Bone marrow (tissue), 2 donors: Measurements from ENCODE around the gene NTF4.

ENCODE experiments used
- DNase-seq, 2 donors: peaks; one replicate each; lab custom pipeline; 2025; lab: John Stamatoyannopoulos, UW

NTF4 gene, protein sequence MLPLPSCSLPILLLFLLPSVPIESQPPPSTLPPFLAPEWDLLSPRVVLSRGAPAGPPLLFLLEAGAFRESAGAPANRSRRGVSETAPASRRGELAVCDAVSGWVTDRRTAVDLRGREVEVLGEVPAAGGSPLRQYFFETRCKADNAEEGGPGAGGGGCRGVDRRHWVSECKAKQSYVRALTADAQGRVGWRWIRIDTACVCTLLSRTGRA

DNA sequence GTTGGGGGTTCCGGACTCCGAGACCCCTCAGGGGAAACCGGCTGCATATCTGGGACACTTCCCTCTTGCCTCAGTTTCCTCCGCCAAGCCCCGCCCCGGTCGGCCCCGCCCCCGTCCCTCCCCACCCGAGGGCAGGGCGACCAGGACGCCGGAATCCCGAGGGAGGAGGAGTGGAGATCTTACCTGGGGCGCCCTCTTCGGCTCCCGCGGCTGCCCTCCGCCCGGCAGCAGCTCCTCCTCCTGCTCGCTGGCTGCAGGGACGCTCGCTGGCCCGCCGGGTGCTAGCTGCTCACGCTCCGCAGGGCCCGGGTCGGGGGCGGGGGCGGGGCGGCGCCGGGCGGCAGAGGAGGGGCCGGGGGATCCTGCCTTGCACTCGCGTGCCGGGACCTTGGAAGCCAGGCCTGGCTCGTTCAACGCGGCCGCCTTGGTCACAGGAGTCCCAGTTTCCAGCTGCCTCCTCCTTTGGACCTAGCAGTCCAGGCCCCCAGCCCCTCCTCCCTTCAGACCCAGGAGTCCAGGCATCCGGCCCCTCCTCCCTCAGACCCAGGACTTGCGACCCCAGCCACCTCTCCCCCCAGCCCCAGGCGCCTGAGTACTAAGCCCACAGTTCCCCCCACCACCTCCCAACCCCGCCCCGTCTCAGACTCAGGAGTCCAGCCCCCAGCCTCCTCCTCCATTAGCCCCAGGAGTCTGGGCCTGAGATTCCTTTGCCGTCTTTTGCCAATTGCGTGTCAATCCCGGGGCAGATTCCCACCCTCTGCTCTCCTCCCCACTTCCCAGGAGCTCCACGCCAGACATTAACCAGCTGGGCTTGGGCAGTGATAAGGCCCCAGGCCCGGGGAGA, at the start of gene NTF4:
Gene NTF4, minus strand, starts transcription at position 51 of the 844 bp plus-strand sequence. CDS start 2,821 bp downstream, outside the sequence.
- DNase-seq: no peak

DNA sequence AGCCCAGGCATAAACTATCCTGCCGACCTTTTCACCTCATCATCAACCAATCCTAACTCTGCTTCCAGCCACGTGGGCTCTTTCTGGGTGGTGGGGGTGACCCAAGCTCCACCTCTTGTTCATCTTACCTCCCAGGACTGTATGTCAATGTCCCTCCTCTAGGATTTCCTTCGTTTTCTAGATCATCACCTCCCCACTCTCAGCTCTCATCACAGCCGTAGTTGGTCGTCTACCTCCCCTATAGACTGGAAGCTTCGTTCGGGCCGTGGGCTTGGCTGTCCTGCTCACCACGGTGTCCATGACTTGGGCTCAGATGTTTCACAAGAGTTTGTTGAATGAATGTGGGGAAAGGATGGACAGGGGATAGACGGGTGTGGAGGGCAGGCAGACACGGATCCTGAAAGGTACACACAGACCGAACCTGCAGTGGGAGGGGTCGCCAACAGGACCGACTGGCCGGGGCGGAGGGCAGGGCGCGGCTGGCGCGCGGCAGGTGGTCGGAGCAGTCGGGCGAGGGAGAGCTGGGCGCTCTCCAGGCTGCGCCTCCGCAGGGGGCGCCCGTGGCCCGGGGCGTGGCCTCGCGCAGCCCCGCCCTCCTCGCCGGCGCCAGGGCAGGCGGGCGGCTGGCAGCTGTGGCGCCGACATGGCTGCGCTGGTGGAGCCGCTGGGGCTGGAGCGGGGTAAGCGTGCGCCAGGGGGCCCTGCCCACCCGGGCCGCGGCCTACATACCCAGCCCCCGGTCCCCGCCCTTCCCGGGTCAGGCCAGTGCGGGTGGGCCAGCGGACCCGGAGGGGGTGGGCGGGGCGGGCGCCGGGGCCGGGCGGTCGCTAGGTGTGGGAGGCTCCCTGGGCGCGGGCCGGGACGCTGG, 49.4 kb upstream of the NTF4 start, which contains the start of gene LIN7B:
Gene LIN7B, plus strand, starts transcription at position 609 of the 868 bp plus-strand sequence. Its CDS starts 35 bp downstream, at position 644.
- peak; percentile 28 to 38 for DNase-seq

DNA sequence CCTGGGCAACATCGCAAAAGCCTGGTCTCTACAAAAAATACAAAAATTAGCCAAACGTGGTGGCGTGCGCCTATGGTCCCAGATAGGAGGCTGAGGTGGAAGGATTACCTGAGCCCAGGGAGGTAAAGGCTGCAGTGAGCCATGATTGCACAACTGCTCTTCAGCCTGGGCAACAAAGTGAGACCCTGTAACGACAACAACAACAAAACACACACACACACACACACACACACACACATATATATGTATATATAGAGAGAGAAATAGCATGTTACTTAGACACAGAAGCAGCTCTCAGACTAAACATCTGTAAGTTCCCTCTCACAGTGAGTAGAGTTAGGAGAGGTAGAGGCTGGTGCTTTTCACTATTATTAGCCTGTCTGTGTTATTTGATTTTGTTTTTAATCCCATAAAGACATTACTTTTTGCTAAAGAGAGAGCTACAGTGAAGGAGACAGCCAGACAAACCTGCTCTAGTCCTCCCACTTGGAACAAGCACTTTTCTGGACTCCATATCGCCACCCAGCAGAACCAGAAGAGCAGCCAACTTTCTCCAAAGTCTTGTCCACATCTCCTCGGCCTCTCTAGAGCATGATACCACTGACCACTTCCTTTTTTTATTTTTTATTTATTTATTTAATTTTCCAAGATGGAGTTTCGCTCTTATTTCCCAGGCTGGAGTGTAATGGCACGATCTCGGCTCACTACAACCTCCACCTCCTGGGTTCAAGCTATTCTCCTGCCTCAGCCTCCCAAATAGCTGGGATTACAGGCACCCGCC, 46.8 kb upstream of the NTF4 start:
- DNase-seq: no peak

DNA sequence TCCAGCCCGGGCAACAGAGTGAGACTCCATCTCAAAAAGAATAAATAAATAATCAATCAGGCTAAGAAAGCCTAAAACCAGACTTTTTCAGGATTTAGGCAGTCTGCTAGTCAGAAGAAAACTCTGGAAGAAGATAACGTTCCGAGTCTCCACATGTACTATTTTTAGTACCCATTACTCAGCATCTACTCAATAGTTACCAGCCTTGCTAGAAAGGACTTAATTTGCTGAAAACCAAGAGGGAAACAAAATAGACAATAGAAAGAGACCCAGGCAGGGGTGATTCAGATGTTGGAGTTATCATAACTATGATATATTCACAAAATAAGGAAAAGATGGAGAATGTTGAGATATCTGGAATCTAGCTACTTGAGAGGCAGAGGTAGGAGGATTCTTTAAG, 45.9 kb upstream of the NTF4 start:
- DNase-seq: no peak

DNA sequence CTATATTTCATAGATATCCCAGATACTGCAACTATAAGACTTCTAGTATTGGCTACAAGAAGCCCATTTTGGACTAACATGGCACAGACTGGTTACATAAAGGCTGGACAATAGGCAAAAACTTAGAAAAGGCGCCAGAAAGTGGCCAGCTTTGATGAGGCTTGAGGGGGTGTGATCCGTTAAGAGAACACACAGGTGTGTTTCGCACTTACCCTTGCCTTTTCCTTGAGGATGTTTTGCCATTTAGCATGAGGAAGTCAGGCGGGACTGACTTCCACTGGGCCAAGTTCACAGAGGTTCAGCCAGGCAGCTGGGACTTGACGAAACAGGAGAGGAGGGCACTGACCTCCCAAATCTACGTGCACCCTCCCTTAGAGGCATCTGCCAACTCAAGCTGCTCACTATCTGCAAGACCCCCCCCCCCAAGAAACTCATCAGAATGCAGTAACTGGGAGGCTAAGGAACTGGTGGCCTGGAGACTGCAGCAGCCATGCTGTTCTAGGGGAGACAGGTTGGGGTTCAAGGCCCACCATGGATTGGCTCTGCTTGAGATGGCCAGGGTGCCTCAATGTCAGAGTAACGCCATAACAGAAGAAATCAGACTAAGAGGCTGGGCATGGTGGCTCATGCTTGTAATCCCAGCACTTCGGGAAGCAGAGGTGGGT, 45.1 kb upstream of the NTF4 start:
- no peak for DNase-seq

DNA sequence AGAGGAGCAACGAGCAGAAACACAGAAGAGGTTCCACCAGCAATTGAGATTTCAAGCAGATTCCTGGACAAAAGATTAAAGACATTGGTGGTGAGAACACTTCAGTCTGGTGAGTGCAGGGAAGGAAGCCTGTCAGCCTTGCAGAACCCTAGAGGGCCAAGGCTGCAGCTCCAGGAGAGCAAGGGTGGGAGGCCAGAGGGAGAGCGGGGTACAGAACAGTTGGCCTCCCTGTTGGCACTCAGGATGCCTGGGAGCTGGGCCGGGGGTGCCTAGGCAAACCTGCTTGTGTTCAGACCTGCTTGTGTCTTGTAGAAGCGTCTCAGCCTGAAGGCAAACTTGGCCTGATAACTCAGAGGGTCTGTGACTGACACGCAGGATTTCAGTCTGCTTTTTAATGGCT, 44.4 kb upstream of the NTF4 start:
- no peak for DNase-seq

DNA sequence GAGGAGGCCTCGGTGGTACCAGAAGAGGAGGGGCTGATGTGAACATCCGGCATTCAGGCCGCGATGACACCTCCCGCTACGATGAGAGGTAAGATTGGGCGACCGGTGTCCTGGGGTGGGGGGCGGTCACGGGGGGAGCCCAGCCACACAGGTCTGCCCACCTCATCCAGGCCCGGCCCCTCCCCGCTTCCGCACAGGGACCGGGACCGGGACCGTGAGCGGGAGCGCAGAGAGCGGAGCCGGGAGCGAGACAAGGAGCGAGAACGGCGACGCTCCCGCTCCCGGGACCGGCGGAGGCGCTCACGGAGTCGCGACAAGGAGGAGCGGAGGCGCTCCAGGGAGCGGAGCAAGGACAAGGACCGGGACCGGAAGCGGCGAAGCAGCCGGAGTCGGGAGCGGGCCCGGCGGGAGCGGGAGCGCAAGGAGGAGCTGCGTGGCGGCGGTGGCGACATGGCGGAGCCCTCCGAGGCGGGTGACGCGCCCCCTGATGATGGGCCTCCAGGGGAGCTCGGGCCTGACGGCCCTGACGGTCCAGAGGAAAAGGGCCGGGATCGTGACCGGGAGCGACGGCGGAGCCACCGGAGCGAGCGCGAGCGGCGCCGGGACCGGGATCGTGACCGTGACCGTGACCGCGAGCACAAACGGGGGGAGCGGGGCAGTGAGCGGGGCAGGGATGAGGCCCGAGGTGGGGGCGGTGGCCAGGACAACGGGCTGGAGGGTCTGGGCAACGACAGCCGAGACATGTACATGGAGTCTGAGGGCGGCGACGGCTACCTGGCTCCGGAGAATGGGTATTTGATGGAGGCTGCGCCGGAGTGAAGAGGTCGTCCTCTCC, 43.2 kb upstream of the NTF4 start:
- DNase-seq: no peak

DNA sequence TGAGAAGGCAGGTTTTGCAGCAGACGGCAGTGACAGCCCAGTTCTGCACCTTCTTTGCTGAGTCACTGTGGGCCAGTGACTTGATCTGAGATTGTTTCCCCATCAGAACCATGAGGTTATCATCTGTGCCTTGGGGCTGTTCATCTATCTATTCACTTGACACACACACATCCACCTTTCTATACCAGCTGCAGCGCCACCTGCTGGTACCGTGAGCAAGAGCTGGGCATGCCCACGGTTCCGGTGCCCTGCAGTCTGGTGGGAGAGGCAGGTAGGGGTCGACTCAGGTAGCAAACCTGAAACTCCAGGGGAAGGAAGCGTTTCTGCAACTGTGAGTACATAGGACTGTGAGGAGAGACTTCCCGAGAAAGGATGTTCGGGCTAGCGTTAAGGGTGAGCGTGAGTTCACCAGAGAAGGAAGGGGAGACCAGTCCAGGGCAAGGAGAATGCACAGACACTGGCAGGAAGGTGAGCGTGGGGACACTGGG, 42.1 kb upstream of the NTF4 start:
- peak; percentile 11 to 19 for DNase-seq

DNA sequence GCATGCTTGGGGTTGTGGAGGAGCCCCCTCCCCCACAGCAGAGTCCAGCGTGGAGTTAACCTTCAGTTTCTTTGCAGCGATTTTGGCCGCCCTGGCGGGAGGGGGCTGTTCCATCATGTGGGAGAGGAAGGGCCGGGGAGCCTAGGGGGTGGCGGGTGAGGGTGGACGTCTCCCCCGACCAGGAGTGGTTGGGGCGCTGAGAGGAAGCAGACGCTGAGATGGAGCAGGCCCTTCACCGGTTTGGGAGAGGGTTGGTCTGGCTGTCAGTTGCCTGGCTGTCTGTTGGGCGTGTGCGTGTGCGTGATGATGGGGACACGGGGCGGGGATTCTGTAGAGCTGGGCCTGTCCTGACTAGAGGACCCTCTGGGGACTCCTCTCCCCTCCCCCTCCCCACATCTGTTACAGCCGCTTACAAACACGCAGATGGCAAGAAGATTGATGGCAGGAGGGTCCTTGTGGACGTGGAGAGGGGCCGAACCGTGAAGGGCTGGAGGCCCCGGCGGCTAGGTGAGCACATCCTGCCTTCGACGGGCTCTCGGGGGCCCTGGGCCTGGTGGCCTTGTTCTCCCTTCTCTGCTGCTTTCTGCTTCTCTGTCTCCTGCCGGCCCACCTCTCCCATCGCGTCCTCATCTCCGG, 39.7 kb upstream of the NTF4 start:
- no peak for DNase-seq

DNA sequence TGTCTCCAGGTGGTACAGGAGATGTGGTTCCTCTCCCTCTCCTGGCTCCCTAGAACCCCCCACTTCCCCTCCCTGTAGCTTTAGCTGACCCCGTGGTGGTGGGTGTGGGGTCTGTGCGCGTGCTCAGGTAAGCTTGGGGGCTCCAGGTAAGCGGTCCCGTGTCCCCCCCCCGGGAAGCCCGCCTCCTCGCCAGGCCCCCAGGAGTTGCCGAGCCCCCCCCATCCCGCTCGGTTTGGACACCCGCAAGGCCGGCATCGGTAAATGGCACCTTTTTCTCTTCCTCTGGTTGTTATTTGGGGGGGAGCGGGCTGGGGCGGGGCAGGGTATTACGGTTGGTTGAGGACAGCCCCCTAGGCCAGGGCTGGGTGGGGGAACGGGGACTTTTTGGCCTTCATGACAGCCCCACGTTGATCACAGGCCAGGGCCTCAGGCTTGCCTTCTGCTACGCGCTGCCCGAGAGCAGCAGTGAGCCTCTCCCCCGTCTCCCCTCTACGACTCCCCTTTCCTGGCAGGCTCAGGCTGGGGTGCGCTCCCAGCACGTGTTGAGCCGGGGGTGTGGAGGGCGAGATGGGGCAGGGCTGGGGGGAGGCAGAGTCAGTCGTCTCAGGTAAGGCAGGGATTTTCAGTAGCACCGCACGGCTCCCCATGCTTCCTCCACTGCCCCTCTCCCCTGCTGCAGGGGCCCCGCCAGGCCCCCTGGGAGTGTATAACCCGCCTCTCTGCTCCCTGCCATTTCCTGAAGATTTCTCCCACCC, 38.9 kb upstream of the NTF4 start:
- DNase-seq: no peak

DNA sequence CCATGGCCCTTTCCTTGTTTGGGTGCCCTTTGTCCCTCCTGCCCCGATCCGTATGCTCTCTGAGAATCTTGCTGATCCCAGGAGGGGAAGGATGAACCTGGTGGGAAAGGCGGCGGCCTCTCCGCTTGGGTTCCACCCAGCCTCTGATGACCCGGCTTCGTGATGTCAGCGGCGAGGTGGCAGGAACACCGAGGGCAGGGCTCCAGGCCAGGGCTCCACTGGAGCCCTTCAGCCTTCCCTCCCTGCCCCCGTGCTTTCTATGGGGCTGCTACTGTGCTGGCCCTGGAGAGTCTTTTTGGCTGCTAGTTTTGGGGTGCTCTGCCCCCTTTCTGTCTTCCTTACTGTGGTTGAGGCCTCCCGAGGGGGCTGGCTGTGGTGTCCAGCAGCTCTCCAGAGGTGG, 37.7 kb upstream of the NTF4 start:
- DNase-seq: no peak

DNA sequence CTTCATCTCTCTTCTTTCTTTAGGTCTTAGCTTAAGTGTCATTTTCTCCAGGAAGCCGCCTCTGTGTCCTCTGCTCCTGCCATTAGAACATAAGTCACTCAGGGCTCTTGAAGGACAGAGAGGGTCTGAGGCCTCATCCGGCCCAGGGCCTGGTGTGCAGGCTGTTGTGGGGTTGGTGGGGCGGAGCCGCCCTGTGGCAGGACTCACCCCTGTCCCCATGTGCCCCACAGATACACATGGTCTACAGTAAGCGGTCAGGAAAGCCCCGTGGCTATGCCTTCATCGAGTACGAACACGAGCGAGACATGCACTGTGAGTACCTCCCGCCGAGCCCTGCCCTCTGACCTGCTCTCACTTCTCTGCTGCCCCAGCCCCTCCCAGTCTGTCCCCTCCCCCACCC, 36.5 kb upstream of the NTF4 start:
- no peak for DNase-seq

DNA sequence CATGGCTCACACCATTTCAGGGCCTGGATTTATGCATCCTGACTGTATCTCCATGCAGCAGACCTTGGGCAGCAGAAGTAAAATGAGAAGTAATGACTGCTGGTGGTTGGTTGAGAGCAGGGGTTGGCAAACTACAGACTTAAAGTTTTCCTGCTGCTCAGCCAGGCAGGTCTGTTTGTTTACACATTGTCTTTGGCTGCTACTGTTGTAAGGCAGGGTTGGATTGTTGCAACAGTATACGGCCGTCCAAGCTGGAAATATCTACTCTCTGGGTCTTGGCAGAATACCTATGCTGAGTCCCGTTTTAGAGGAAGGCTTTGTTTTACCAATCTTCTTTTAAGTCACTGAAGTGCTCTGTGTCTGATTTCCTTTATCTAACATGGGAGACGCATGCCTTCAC, 34.2 kb upstream of the NTF4 start:
- DNase-seq: no peak

DNA sequence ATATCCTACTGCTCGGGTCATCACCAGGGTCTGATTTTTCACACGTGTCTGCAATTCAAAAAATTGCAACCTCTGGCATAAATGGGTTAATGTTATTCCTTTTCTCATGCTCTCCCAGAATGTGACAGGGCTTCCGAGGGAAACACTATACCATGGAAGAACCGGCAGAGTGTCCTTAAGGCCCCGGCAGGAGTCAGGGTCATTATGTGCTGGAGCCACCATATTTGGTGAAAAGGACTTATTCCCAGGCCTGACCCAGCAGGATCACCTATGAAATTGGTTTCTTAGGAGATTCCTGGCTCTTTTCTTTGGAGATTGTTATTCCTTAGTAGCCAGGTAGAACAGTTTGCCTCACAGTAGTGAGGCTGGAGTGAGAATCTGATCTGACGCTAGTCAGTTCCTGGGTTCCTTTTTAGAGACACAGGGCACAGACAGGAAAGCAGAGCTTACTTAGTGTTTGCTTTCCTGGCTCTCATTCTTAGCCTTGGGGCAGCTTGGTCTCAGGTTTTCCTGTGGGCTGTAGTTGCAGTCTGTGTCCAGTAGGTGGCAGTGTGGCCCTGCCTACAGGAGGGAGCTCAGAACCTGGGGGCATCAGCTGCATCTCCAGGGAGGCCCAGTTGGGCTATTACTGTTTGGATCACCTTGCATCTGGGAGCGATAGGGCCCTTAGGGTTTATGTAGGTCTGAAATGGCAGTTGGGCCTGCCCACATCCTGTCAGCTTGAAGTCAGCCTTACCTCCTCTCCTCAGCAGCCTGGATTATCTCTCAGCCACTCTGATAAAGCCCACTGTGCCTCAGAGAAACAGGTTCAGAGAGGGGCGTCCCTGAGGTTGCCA, 33.1 kb upstream of the NTF4 start:
- DNase-seq: peak; percentile 15 to 81

DNA sequence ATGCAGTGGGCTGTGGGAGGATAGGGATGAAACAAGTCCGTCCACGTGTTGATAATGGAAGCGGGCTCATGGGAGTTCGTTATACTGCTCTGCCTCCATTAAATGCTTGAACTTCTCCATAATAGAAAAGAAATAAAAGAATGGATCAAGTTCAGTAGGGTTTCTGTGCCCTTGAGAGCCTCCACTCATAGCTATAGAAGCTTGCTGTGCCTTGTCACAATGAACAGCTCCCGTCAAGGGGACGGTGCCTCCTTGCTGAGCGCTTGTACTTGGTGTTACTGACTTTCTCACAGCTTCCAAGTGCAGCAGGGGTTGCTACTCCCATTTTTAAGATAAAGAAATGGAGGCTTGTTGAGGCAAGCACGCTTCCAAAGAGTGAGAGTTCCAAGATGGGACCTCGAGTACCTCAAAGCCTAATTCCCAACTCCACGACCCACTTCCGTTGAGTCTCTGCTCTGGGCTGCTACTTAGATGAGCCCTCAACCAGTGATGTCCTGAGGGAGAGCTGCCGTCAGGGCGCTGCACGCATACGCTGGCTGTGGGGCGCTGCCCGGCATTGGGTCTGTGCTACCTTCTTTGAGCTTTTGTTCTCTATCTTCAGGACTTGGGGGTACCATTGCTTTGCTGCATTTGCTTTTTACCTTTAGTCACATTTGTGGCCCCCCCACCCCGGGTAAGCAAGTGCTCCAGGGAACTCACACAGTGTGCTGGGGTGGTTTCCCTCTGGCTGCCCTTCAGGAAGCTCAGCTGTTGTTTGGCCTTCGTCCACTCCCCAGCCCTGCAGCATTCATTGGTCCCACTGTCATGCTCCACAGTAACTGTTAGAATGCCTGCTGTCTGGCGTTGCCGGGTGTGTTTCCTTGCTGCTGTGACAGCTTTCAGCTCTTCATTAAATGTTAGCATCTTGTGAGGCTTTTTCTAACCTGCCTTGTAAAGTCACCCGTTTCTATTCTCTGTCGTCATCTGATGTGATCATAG, 30.2 kb upstream of the NTF4 start:
- DNase-seq: no peak

DNA sequence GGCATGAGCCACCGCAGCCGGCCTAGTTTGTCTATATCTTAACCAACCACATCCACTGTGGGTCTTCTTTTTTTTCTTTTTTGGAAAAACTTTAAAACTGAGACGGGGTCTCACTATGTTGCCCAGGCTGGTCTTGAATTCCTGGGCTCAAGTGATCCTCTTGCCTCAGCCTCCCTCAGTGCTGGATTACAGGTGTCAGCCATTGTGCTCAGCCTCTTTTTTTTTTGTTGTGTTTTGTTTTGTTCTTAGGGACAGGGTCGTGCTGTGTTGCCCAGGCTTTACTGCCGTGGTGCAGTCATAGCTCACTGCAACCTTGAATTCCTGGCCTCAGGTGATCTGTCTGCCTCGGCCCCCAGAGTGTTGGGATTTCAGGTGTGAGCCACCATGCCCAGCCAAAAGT, 28.1 kb upstream of the NTF4 start:
- DNase-seq: no peak
